Right renal pelvis (tissue), 4 donors: Measurements from ENCODE around the gene KCNJ6. TPM values are rescaled to one million over a fixed set of nuclear protein-coding genes. Genes with fewer than 3 reads are reported as not detected.

Experiments
- DNase-seq, 4 donors: peaks; one replicate each; pipeline ENCODE4 v3.0.0-alpha.2; 2013; ENCODE audit warnings: low read depth in 4 of 4, low spot score in 3 of 4, missing footprints in 1 of 4
- polyA plus RNA-seq, 4 donors: library from polyadenylated mRNA; unstranded; fragments of 120-200 nt; gene quantifications; one replicate each; pipeline ENCODE4 v1.2.1, GENCODE V29; 2013; ENCODE audit not compliant: insufficient read length in 4 of 4

Gene KCNJ6
- polyA plus RNA-seq, 4 donors: 0.18 to 0.35 (median 0.31) TPM

GRCh38 chr21:37868446-37869295, 47.6 kb downstream of the KCNJ6 start:
- no peak for DNase-seq

- DNase-seq: no peak
Observed at GRCh38 chr21:37866027-37866426, 50.2 kb downstream of the KCNJ6 start.

- no peak for DNase-seq
Observed at GRCh38 chr21:37865156-37865555, 51.1 kb downstream of the KCNJ6 start.

- no peak for DNase-seq
Observed at GRCh38 chr21:37863842-37864241, 52.4 kb downstream of the KCNJ6 start.

GRCh38 chr21:37862536-37862935, 53.7 kb downstream of the KCNJ6 start:
- peak in 2 of 4 donors; percentile 20 for DNase-seq

- no peak for DNase-seq
Observed at GRCh38 chr21:37861561-37861960, 54.7 kb downstream of the KCNJ6 start.

- no peak for DNase-seq
Observed at GRCh38 chr21:37860416-37860815, 55.8 kb downstream of the KCNJ6 start.

- DNase-seq: peak in 2 of 4 donors; percentile 12 to 18
Observed at GRCh38 chr21:37855647-37856625, 60.3 kb downstream of the KCNJ6 start.

GRCh38 chr21:37855271-37855646, 61.0 kb downstream of the KCNJ6 start:
- no peak for DNase-seq

GRCh38 chr21:37849506-37850102, 66.7 kb downstream of the KCNJ6 start:
- no peak for DNase-seq

- DNase-seq: no peak
Observed at GRCh38 chr21:37848721-37849490, 67.4 kb downstream of the KCNJ6 start.

GRCh38 chr21:37845535-37845934, 70.7 kb downstream of the KCNJ6 start:
- no peak for DNase-seq

- DNase-seq: no peak
Observed at GRCh38 chr21:37843191-37843590, 73.1 kb downstream of the KCNJ6 start.

GRCh38 chr21:37842163-37842919, 73.9 kb downstream of the KCNJ6 start:
- DNase-seq: no peak

GRCh38 chr21:37837381-37837780, 78.9 kb downstream of the KCNJ6 start:
- no peak for DNase-seq

GRCh38 chr21:37835481-37835880, 80.8 kb downstream of the KCNJ6 start:
- DNase-seq: no peak

GRCh38 chr21:37833301-37833700, 83.0 kb downstream of the KCNJ6 start:
- DNase-seq: no peak

- no peak for DNase-seq
Observed at GRCh38 chr21:37829447-37829846, 86.8 kb downstream of the KCNJ6 start.

GRCh38 chr21:37828991-37829390, 87.3 kb downstream of the KCNJ6 start:
- DNase-seq: peak in 1 of 4 donors; percentile 34
